Ovary (tissue), 9 donors: ENCODE measurements around the gene ATG5. TPM values are rescaled to one million over a fixed set of nuclear protein-coding genes. Genes with fewer than 3 reads are reported as not detected.

Source experiments
- DNase-seq, 5 donors: peaks; one replicate each; pipeline ENCODE4 v3.0.0-alpha.2; 2019 to 2020
- H3K27ac ChIP-seq, 2 donors: fragments of 200-600 bp; one replicate each; pipeline versions ENCODE4 v1.5.1 to v1.8.0; 2019 to 2022
- H3K27me3 ChIP-seq: fragments of 200-600 bp; one replicate; pipeline ENCODE4 v1.8.0; 2022
- H3K36me3 ChIP-seq: fragments of 200-600 bp; sonication (generic); one replicate; pipeline ENCODE4 v1.5.1; 2019
- H3K4me1 ChIP-seq: one replicate; pipeline ENCODE4 v1.8.1; 2013; ENCODE audit warnings: mild to moderate bottlenecking, moderate library complexity; ENCODE audit not compliant: insufficient read depth
- H3K4me3 ChIP-seq: fragments of 200-600 bp; sonication (generic); one replicate; pipeline ENCODE4 v1.5.1; 2017
- H3K9me3 ChIP-seq, 2 donors: fragments of 200-600 bp in 1 of 2; sonication (generic) in 1 of 2; one replicate each; pipeline versions ENCODE4 v1.5.1 to v1.8.1; 2013 to 2019; ENCODE audit warnings: mild to moderate bottlenecking in 1 of 2, moderate library complexity in 1 of 2
- CTCF ChIP-seq, 3 donors: fragments of 450-650 bp in 2 of 3; fragments of 200-600 bp in 1 of 3; IDR thresholded peaks; one replicate each; pipeline versions ENCODE4 v1.5.1 to v1.8.0; 2016 to 2022; ENCODE audit warnings: antibody characterized with exemption in 3 of 3, mild to moderate bottlenecking in 1 of 3
- EP300 ChIP-seq: sonication (generic); formaldehyde crosslinking; IDR thresholded peaks from one replicate; pipeline ENCODE4 v1.6.1; 2017; ENCODE audit warnings: antibody characterized with exemption
- POLR2A ChIP-seq: fragments of 450-650 bp; IDR thresholded peaks from one replicate; pipeline ENCODE4 v1.6.1; 2017; ENCODE audit warnings: antibody characterized with exemption, mild to moderate bottlenecking, moderate library complexity
- WGBS, 3 donors: extraction: QIAGEN DNeasy Blood & Tissue Kit in 1 of 3; methylation state at CpG; one replicate each; pipeline versions ENCODE4 v1.1.5 to v1.1.7; 2013 to 2017; 5-methylcytosine and 5-hydroxymethylcytosine counted together
- intact Hi-C, 4 donors: fragments of 100-400 bp; cut with DNase I; formaldehyde crosslinking; loops; one replicate each; pipeline versions ENCODE4 v1.11.0 to v1.15.1; 2022 to 2023
- polyA plus RNA-seq, 2 donors: library from polyadenylated mRNA; stranded (reverse); fragments of 200-250 nt in 1 of 2; fragments of 350-450 nt in 1 of 2; fragmentation: Illumina TruSeq in 1 of 2; extraction: RNeasy Lipid Tissue Mini Kit (QIAGEN cat#74804) in 1 of 2; gene quantifications; one replicate each; pipeline ENCODE4 v1.2.3, GENCODE V29; 2013 to 2014
- total RNA-seq, 7 donors: library from RNA; depleted of rRNA in 2 of 7; stranded (reverse); fragments of >200 nt in 2 of 7; fragmentation: NEBNext Ultra II Directional in 3 of 7; extraction: Animal tissue kit (Norgen Biotek cat#: 25700) in 3 of 7; gene quantifications; one replicate each; pipeline versions ENCODE4 v1.1.0 to v1.2.4, GENCODE V29; 2016 to 2023
- donor health status: DM: no; HTN: no; CAD: no; lungs with moderate emphysema.
- donor health status: DM: no; HTN: no; CAD: no.
- donor health status: Bipolar disorder and iron deficiency.
- donor health status: DM: yes; HTN: yes; CAD: no.
- donor health status: DM: no; HTN: no; CAD: no.
- donor health status: DM: yes; HTN: yes; CAD: no.

ATG5 gene
- total and polyA plus RNA-seq, 9 donors, result 17.3 to 35.2 (median 28.3) TPM

GRCh38 chr6:106158816-106159215 is 166.7 kb downstream of the ATG5 start:
- Histone ChIP-seq H3K27me3 (no peaks in the 10 kb centered on the region), H3K9me3 (no peaks in the 10 kb centered on the region), H3K27ac (no peak overlapping the region), H3K36me3 (no peaks in the 10 kb centered on the region), H3K4me3 (no peak overlapping the region), H3K4me1 (no peaks in the 10 kb centered on the region)
- WGBS, 3 donors, result 56 to 100% (median 97%) methylated on average over 1 of the region's 1 CpG
- no peak for TF ChIP-seq CTCF (IDR thresholded peaks at IDR 0.05)
- TF ChIP-seq EP300, result no peak
- TF ChIP-seq POLR2A, result no peak
- intact Hi-C loops, result no loop called here
- no peak for DNase-seq

DNA sequence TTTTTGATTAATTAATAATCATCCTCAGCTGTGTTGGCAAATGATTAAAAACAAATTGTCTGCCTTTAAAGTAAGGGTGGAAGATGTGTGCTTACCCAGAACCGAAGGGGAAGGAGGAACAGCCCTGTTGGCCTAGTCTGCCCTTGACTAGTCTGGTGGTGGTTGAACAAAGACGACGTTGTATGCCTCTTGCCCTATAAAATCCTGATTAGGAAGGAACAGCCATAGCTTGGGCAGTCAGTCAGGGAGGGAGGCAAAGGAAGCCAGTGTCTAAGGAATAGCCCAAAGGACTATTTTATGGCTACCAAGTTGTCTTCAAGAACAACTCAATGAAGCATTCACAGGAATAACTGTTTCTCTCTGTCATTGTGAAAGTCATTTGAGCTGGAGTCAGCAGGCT is 168.7 kb downstream of the ATG5 start:
- Histone ChIP-seq H3K27ac (no peak overlapping the region), H3K4me1 (no peaks in the 10 kb centered on the region), H3K36me3 (no peaks in the 10 kb centered on the region), H3K9me3 (no peaks in the 10 kb centered on the region), H3K27me3 (no peaks in the 10 kb centered on the region), H3K4me3 (no peak overlapping the region)
- TF ChIP-seq POLR2A (no peak), EP300 (no peak), CTCF (IDR thresholded peaks at IDR 0.05) (no peak)
- no peak for DNase-seq
- WGBS, 3 donors, result 16 to 33% (median 30%) methylated on average over 3 of the region's 3 CpGs
- intact Hi-C loops, result no loop called here

DNA sequence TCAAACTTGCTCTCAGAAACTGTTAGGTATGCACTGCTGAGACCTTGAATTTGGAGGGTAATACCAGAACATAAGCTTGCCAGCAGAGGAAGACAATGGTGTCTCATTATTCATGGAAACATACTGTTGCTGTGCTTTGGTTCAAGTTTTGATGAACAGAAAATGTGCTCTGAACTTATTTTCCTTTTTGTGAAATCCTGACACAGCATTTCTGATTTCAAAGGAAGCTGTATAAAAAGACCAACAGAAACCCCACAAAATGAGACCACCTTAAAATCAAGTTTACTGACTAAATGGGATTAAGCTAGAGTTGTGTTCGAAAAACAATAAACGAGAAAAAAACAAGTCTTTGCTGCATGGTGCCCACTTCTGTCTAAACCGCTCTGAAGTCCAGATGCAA is 169.1 kb downstream of the ATG5 start:
- H3K4me3 ChIP-seq, result no peak overlapping the region
- no peaks in the 10 kb centered on the region for H3K9me3 ChIP-seq
- H3K27ac ChIP-seq, result no peak overlapping the region
- no peaks in the 10 kb centered on the region for H3K36me3 ChIP-seq
- DNase-seq, result no peak
- H3K27me3 ChIP-seq, result no peaks in the 10 kb centered on the region
- TF ChIP-seq EP300, result no peak
- no peak for TF ChIP-seq CTCF (IDR thresholded peaks at IDR 0.05)
- no peak for TF ChIP-seq POLR2A
- no peaks in the 10 kb centered on the region for H3K4me1 ChIP-seq
- intact Hi-C loops, result no loop called here
- WGBS, 3 donors, result 34 to 52% (median 41%) methylated on average over 3 of the region's 3 CpGs

DNA sequence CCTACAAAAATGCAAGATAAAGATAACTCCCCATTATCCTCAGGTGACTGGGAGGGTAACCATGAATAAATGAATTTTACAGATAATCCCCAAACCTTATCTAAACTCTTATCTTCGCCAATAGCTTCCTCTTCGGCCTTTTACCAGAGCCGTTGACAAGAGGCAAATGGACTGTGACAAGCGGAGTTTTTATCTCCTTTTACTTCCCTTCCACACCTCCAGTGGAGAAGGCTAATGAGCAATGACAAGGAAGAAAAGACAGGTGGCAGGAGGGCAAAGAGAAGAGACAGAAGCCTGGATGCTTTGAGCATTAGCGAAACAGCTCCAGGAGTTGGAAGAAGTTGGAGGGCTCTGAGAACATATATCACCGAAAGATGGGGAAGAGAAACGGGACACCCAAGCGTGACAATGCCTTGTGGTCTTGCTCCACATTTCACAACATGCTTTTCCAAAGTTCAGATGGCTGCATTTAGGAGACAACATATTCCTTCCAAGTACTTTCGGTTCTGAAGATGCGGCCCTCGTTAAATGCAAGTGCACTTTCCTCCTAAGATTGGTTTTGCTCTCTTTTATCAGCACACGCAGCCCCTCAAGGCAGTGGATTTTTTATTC is 170.2 kb downstream of the ATG5 start:
- WGBS, 3 donors, result 81 to 90% (median 81%) methylated on average over 12 of the region's 12 CpGs
- no peak overlapping the region for H3K27ac ChIP-seq
- no peaks in the 10 kb centered on the region for H3K27me3 ChIP-seq
- TF ChIP-seq CTCF (IDR thresholded peaks at IDR 0.05) (no peak), EP300 (no peak), POLR2A (no peak)
- intact Hi-C loops, result no loop called here
- no peaks in the 10 kb centered on the region for H3K36me3 ChIP-seq
- no peaks in the 10 kb centered on the region for H3K9me3 ChIP-seq
- H3K4me1 ChIP-seq, result no peaks in the 10 kb centered on the region
- no peak overlapping the region for H3K4me3 ChIP-seq
- DNase-seq, result no peak
